ENCODE results near the gene PTGES.

DNA sequence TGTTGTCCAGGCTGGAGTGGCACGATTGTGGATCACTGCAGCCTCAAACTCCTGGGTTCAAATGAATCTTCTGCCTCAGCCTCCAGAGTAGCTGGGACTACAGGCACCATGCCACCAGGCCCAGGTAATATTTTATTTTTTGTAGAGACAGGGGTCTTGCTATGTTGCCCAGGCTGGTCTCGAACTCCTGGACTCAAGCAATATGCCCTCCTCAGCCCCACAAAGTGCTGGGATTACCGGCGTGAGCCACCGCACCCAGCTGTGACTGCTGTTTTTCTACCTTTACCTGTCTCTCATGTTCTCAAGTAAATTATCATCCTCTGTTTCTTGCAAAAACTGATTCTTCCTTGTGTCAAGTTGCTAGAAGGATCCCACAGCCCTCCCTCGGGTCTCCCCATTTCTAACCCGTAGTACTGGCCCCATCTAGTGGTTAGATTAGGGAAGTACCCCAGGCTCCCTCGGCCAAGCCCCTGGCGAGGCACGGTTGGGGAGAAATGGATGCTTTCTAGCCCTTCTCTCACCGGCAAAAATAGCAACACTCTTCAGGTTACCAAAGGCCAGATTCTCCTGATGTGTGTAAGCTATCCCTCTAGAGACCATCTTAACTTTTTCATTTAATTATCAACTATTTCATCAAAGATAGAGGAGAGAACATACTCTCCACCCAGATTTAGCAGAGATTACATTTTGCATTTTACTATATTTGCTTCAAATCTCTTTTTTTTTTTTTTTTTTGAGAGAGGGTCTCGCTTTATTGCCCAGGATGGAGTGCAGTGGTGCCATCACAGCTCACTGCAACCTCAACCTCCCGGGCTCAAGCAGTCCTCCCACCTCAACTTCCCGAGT is 30.9 kb upstream of the PTGES start:
- TF ChIP-seq POLR2A (IDR thresholded peaks at IDR 0.05) (no peak), EP300 (IDR thresholded peaks at IDR 0.05) (no peak), POLR2AphosphoS5 (IDR thresholded peaks at IDR 0.05) (no peak)
- TF ChIP-seq, protein P1, sequence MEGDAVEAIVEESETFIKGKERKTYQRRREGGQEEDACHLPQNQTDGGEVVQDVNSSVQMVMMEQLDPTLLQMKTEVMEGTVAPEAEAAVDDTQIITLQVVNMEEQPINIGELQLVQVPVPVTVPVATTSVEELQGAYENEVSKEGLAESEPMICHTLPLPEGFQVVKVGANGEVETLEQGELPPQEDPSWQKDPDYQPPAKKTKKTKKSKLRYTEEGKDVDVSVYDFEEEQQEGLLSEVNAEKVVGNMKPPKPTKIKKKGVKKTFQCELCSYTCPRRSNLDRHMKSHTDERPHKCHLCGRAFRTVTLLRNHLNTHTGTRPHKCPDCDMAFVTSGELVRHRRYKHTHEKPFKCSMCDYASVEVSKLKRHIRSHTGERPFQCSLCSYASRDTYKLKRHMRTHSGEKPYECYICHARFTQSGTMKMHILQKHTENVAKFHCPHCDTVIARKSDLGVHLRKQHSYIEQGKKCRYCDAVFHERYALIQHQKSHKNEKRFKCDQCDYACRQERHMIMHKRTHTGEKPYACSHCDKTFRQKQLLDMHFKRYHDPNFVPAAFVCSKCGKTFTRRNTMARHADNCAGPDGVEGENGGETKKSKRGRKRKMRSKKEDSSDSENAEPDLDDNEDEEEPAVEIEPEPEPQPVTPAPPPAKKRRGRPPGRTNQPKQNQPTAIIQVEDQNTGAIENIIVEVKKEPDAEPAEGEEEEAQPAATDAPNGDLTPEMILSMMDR (IDR thresholded peaks at IDR 0.05) = peak; percentile 87 to 94 (median 90)
